Measurements from ENCODE around the gene GRAP. TPM values are rescaled to one million over a fixed set of nuclear protein-coding genes. Genes with fewer than 3 reads are reported as not detected.
"Not testable (repeated sequence)": the region's sequence is repeated elsewhere in the genome, so short reads cannot be mapped to it uniquely, and the experiment has no call there.

GRAP gene
- polyA plus RNA-seq, 3 donors = 4.6 to 7.8 (median 6.7) TPM

- DNase-seq (ENCODE audit: extremely low read depth in 1 of 11, low read depth in 9 of 11, low spot score in 4 of 11) = no peak
Observed at GRCh38 chr17:19022747-19023146, 24.0 kb downstream of the GRAP start.

DNA sequence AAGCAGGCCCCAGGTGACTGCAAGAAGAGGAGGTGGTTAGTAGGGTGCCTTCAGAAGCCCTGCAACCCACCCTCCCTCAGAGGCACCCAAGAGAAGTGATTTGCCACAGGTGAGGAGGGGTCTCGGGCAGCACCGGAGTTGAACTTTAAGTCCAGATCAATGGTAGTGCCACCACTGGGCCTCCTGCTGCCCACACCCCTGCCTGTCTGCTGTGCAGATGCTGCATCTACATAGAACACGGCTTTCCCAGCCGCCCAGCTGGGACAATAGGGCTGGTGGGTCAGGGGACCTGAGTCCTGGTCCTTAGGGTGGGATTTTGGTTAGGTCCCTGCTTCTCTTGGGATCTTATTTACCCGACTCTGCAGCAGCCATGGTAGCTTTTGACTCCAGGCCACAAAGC lies 24.6 kb downstream of the GRAP start:
- no peak for DNase-seq (ENCODE audit: extremely low read depth in 1 of 11, low read depth in 9 of 11, low spot score in 4 of 11)

DNA sequence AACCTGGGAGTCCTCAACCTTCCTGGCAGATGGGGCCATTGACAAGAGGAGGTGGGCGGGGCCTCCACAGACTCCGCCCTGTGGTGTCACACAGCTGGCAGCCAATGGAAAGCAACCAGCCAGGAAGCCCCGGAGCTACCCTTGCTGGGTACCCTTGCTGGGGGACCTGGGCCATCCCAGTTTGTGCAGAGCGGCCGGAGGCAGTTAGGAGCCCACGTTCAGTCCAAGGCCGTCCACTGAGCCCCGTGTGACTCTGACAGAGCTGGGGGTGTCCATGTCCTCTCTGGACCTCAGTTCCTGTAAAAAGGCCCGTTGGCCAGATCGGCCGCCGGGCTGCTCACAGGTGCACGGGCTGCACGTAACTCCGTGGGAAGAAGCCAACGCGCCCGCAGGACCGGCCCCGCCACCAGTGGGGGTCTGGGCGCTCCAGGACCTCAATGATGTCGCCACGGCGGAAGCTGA lies 25.1 kb downstream of the GRAP start:
- no peak for DNase-seq (ENCODE audit: extremely low read depth in 1 of 11, low read depth in 9 of 11, low spot score in 4 of 11)

DNA sequence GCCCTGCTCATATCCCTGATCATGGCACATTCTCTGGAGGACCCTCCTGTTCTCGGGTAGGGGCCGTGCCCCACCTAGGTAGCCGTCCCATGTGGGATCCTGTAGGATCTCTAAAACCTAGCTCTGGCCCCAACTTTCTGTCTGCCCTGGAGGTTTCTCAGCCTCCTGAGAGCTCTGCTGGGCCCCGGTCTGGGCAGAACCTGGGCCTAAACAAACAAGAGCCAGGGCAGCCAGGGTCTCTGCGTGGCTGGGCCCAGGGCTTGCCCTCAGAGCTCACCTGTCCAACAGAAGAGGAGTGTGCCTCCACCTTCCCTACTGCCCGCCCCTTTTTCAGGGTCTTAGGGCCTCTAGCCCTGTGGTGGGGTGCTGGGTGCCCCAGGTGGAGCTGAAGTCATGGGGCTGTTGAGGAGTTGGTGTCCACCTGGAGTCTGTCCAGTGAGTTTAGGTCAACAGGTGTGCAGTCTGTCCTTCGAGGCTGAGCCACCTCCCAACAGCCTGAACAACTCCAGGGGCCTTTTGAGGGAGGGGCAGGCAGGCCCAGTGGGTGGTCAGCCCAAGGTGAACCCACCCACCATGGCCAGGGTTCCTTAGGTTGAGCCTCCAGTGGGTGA lies 25.6 kb downstream of the GRAP start:
- DNase-seq (ENCODE audit: extremely low read depth in 1 of 11, low read depth in 9 of 11, low spot score in 4 of 11) = not testable (repeated sequence)

GRCh38 chr17:19020016-19020415 lies 26.7 kb downstream of the GRAP start:
- DNase-seq (ENCODE audit: extremely low read depth in 1 of 11, low read depth in 9 of 11, low spot score in 4 of 11) = no peak

GRCh38 chr17:19019041-19019941 lies 27.5 kb downstream of the GRAP start:
- no peak for DNase-seq (ENCODE audit: extremely low read depth in 1 of 11, low read depth in 9 of 11, low spot score in 4 of 11)

DNA sequence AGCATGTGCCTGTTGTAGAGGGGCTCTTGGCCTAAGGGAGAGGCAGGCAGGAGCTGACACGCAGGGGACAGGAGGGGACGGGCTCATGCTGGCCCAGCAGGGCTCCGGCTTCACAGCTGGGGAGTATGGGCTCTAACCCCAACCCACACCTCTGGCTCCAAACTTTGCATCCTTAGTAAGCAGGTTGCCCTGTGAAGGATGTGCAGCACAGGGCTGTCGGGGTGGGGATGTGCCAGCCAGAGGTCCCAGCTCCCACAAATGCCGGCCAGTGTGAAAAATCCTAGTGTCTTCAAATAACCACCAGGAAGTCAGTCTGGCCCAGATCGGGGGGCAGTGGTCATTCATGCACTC lies 28.2 kb downstream of the GRAP start:
- DNase-seq (ENCODE audit: extremely low read depth in 1 of 11, low read depth in 9 of 11, low spot score in 4 of 11) = no peak

GRCh38 chr17:19017804-19018599 lies 28.8 kb downstream of the GRAP start:
- DNase-seq (ENCODE audit: extremely low read depth in 1 of 11, low read depth in 9 of 11, low spot score in 4 of 11) = no peak

DNA sequence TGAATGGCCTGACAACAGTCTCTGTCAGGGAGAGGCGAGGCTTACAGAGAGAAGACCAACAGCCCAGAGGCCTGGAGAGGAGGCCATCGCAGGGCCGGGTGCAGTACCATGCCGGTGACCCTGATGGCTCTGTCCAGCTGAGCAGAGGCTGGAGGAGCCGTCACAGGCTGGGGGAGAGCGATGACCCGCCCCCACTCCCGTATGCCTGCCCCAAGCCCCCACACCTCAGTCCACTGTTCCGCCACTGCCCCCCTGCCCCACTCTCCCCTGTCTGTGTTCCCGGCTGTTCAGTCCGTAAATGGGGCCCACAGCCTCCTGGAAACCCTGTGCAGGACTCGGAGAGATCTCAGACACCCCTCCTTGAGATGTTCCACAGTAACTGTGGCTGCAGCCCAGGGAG lies 29.4 kb downstream of the GRAP start:
- DNase-seq (ENCODE audit: extremely low read depth in 1 of 11, low read depth in 9 of 11, low spot score in 4 of 11) = no peak

- no peak for DNase-seq (ENCODE audit: extremely low read depth in 1 of 11, low read depth in 9 of 11, low spot score in 4 of 11)
Observed at GRCh38 chr17:19016881-19017280, 29.9 kb downstream of the GRAP start.

DNA sequence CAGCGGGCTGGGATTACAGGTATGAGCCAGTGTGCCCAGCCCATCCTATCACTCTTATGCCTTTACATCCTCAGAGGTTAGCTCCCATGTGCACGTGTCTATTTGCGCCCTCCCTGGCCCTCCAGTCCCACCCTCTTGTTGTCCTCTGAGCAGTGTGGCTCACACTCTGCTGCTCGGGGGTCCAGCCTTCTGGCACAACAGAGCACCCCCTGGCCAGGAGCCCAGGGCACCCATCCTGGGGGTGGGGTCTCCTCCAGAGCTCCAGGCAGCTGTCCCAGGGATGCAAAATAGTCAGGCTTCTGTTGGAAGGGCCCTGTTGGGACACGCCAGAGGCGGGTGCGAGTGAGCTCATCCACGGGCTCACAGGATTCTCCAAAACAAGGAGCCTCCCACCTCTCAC lies 30.5 kb downstream of the GRAP start:
- DNase-seq (ENCODE audit: extremely low read depth in 1 of 11, low read depth in 9 of 11, low spot score in 4 of 11) = no peak

- DNase-seq (ENCODE audit: extremely low read depth in 1 of 11, low read depth in 9 of 11, low spot score in 4 of 11) = no peak
Observed at GRCh38 chr17:19015428-19015827, 31.3 kb downstream of the GRAP start.

DNA sequence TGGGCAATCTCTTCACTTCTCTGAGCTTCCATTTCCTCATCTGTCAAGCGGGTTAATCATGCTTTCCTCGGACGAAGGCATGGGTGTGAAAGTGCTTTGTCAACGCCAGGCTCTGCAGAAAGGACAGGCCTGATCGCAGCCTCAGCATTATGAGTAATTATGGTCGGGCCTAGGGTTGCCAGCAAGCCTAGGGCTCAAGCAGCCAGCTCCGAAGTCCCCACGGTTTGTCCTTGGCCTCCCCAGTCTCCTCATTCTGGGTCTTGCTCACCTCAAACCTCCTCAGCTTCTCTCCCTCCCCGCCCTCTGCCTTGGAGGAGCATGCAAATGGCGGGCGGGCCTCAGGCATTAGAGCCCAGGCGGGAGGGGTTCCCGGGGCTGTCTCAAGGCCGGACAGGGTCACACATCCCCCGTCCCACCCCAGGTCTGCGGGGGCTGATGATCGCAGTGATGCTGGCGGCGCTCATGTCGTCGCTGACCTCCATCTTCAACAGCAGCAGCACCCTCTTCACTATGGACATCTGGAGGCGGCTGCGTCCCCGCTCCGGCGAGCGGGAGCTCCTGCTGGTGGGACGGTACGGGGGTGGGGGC lies 32.0 kb downstream of the GRAP start:
- no peak for DNase-seq (ENCODE audit: extremely low read depth in 1 of 11, low read depth in 9 of 11, low spot score in 4 of 11)

GRCh38 chr17:19013806-19014627 lies 32.7 kb downstream of the GRAP start:
- DNase-seq (ENCODE audit: extremely low read depth in 1 of 11, low read depth in 9 of 11, low spot score in 4 of 11) = no peak

DNA sequence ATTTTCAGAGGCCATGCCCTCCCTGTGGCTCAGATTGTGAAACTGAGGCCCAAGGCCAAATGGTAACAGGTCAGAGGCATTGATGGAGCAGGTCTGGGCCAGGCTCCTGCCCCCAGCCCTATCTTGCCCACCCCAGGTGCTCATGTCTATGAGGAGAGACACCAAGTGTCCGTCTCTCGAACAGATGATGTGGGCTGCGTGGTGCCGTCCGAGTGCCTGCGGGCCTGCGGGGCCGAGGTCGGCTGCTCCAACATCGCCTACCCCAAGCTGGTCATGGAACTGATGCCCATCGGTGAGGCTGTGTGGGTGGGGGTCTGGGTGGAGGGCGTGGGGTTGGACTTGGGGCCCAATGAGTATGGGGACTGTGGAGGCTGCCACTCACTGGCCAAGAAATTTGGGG lies 33.5 kb downstream of the GRAP start:
- no peak for DNase-seq (ENCODE audit: extremely low read depth in 1 of 11, low read depth in 9 of 11, low spot score in 4 of 11)

- DNase-seq (ENCODE audit: extremely low read depth in 1 of 11, low read depth in 9 of 11, low spot score in 4 of 11) = no peak
Observed at GRCh38 chr17:19012171-19013080, 34.3 kb downstream of the GRAP start.

DNA sequence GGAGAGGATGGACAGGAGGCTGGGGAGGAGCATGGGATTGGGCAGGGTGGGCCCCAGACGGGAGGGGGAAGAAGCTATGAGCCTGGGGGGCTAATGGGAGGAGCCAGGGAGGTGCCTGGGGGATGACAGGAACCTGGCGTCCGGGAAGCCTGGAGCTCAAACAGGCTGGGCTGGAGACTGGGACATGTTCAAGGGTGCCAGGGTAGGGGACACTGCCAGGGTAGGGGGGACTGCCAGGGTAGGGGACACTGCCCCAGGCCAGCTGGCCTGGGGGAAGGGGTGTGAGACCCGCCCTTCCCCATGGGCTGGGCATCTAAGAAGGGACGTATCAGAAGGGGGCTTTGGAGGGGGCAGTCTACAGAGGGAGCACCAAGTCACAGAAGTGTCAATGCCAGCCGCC lies 35.2 kb downstream of the GRAP start:
- no peak for DNase-seq (ENCODE audit: extremely low read depth in 1 of 11, low read depth in 9 of 11, low spot score in 4 of 11)
